ENCODE data around the gene OR52E6. TPM values are rescaled to one million over a fixed set of nuclear protein-coding genes. Genes with fewer than 3 reads are reported as not detected.

OR52E6 gene
- total and polyA plus RNA-seq, 4 donors, result not detected

GRCh38 chr11:5847711-5848110 is 6.0 kb upstream of the OR52E6 start:
- H3K4me3 ChIP-seq (ENCODE audit: low read depth in 1 of 3, low read length in 3 of 3), result no peak overlapping the region
- no peak for DNase-seq (ENCODE audit: low spot score)
- TF ChIP-seq HNF4G (IDR thresholded peaks at IDR 0.05), result no peak
- TF ChIP-seq, protein P1, sequence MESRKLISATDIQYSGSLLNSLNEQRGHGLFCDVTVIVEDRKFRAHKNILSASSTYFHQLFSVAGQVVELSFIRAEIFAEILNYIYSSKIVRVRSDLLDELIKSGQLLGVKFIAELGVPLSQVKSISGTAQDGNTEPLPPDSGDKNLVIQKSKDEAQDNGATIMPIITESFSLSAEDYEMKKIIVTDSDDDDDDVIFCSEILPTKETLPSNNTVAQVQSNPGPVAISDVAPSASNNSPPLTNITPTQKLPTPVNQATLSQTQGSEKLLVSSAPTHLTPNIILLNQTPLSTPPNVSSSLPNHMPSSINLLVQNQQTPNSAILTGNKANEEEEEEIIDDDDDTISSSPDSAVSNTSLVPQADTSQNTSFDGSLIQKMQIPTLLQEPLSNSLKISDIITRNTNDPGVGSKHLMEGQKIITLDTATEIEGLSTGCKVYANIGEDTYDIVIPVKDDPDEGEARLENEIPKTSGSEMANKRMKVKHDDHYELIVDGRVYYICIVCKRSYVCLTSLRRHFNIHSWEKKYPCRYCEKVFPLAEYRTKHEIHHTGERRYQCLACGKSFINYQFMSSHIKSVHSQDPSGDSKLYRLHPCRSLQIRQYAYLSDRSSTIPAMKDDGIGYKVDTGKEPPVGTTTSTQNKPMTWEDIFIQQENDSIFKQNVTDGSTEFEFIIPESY (IDR thresholded peaks at IDR 0.05), result no peak
- TF ChIP-seq, protein P2, sequence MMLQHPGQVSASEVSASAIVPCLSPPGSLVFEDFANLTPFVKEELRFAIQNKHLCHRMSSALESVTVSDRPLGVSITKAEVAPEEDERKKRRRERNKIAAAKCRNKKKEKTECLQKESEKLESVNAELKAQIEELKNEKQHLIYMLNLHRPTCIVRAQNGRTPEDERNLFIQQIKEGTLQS (IDR thresholded peaks at IDR 0.05), result no peak
- TF ChIP-seq, protein P3, sequence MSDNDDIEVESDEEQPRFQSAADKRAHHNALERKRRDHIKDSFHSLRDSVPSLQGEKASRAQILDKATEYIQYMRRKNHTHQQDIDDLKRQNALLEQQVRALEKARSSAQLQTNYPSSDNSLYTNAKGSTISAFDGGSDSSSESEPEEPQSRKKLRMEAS (IDR thresholded peaks at IDR 0.05), result no peak
- TF ChIP-seq FOXA2 (IDR thresholded peaks at IDR 0.05), result no peak
- no peak for TF ChIP-seq EGR1 (IDR thresholded peaks at IDR 0.05; ENCODE audit: low read depth in 2 of 2)
- TF ChIP-seq HNF4A (conservative IDR thresholded peaks at IDR 0.05), result no peak
- TF ChIP-seq TAF1 (conservative IDR thresholded peaks at IDR 0.05), result no peak
- TF ChIP-seq REST (IDR thresholded peaks at IDR 0.05), result no peak
- no peak for TF ChIP-seq JUND (IDR thresholded peaks at IDR 0.05)
- TF ChIP-seq GABPA (IDR thresholded peaks at IDR 0.05 in 1 of 2, conservative IDR thresholded peaks at IDR 0.05 in 1 of 2), result no peak
- no peaks in the 10 kb centered on the region for H3K36me3 ChIP-seq (ENCODE audit: control insufficient read depth in 4 of 4, insufficient read depth in 3 of 4, low read depth in 1 of 4, low read length in 3 of 4)
- H3K9me3 ChIP-seq (ENCODE audit: control insufficient read depth in 4 of 4, low read length in 3 of 4), result peaks cover 0 to 2% (median 0%) of the 10 kb centered on the region in 4 donors
- H3K4me1 ChIP-seq (ENCODE audit: control insufficient read depth in 4 of 4, insufficient read depth in 4 of 4, low read length in 3 of 4), result no peaks in the 10 kb centered on the region
- peaks cover 0 to 4% (median 0%) of the 10 kb centered on the region in 4 donors for H3K27me3 ChIP-seq (ENCODE audit: control insufficient read depth in 4 of 4, insufficient read depth in 4 of 4, low read length in 3 of 4)
- H3K27ac ChIP-seq (ENCODE audit: low read depth in 1 of 2, low read length in 2 of 2), result no peak overlapping the region
- no peak overlapping the region for H3K9ac ChIP-seq (ENCODE audit: low read depth in 1 of 2, low read length in 2 of 2)

DNA sequence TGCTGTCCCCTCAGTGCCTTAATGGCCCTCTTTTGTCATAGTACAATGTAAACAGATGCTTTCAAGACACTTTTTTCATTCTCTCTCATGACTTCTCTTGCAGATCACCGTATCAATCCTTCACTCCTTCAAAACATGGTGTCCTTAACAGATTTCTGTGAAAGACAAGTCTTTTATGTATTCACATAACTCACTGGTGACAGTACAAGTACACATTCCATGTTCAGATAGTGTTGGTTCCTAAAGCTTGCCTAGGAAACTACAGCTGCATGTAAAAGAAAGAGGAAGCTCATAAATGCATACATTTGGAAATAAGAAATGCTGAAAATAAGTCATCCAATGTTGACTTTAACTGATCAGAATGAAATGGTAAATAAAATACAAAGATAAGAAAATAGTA is 5.0 kb upstream of the OR52E6 start:
- Histone ChIP-seq H3K9me3 (ENCODE audit: control insufficient read depth in 4 of 4, low read length in 3 of 4) (peaks cover 0 to 2% (median 0%) of the 10 kb centered on the region in 4 donors), H3K27me3 (ENCODE audit: control insufficient read depth in 4 of 4, insufficient read depth in 4 of 4, low read length in 3 of 4) (peaks cover 0 to 4% (median 0%) of the 10 kb centered on the region in 4 donors), H3K9ac (ENCODE audit: low read depth in 1 of 2, low read length in 2 of 2) (no peak overlapping the region), H3K4me3 (ENCODE audit: low read depth in 1 of 3, low read length in 3 of 3) (no peak overlapping the region), H3K36me3 (ENCODE audit: control insufficient read depth in 4 of 4, insufficient read depth in 3 of 4, low read depth in 1 of 4, low read length in 3 of 4) (no peaks in the 10 kb centered on the region), H3K27ac (ENCODE audit: low read depth in 1 of 2, low read length in 2 of 2) (no peak overlapping the region), H3K4me1 (ENCODE audit: control insufficient read depth in 4 of 4, insufficient read depth in 4 of 4, low read length in 3 of 4) (no peaks in the 10 kb centered on the region)
- DNase-seq (ENCODE audit: low spot score), result no peak
- WGBS, result 55% methylated on average over 1 of the region's 1 CpG
- no peak for TF ChIP-seq EGR1 (IDR thresholded peaks at IDR 0.05; ENCODE audit: low read depth in 2 of 2)
- no peak for TF ChIP-seq FOXA1 (IDR thresholded peaks at IDR 0.05)
- TF ChIP-seq, protein P1 (IDR thresholded peaks at IDR 0.05), result no peak
- no peak for TF ChIP-seq FOXA2 (IDR thresholded peaks at IDR 0.05)
- TF ChIP-seq, protein P2 (IDR thresholded peaks at IDR 0.05), result no peak
- no peak for TF ChIP-seq SP1 (IDR thresholded peaks at IDR 0.05)
- no peak for TF ChIP-seq TAF1 (conservative IDR thresholded peaks at IDR 0.05)
- TF ChIP-seq RXRA (IDR thresholded peaks at IDR 0.05), result no peak
- TF ChIP-seq JUND (IDR thresholded peaks at IDR 0.05), result no peak
- TF ChIP-seq, protein P3 (IDR thresholded peaks at IDR 0.05), result no peak
- no peak for TF ChIP-seq RAD21 (IDR thresholded peaks at IDR 0.05)
- TF ChIP-seq REST (IDR thresholded peaks at IDR 0.05), result no peak
- no peak for TF ChIP-seq HNF4G (IDR thresholded peaks at IDR 0.05)
- TF ChIP-seq YY1 (IDR thresholded peaks at IDR 0.05), result no peak
- no peak for TF ChIP-seq CTCF (IDR thresholded peaks at IDR 0.05; ENCODE audit: low read depth, low read length, missing input control)
